Measurements from ENCODE around the gene IL18.
"Not testable (repeated sequence)": the region's sequence is repeated elsewhere in the genome, so short reads cannot be mapped to it uniquely, and the experiment has no call there.

- not testable (repeated sequence) for TF ChIP-seq ATF3 (IDR thresholded peaks at IDR 0.05); EGR1 (IDR thresholded peaks at IDR 0.05; ENCODE audit: low read depth in 2 of 2); SP1 (IDR thresholded peaks at IDR 0.05); CTCF (IDR thresholded peaks at IDR 0.05; ENCODE audit: low read depth, low read length, missing input control); JUND (IDR thresholded peaks at IDR 0.05); TAF1 (conservative IDR thresholded peaks at IDR 0.05); RAD21 (IDR thresholded peaks at IDR 0.05); GABPA (IDR thresholded peaks at IDR 0.05 in 1 of 2, conservative IDR thresholded peaks at IDR 0.05 in 1 of 2); YY1 (IDR thresholded peaks at IDR 0.05); HNF4G (IDR thresholded peaks at IDR 0.05)
- TF ChIP-seq, protein P1, sequence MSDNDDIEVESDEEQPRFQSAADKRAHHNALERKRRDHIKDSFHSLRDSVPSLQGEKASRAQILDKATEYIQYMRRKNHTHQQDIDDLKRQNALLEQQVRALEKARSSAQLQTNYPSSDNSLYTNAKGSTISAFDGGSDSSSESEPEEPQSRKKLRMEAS (IDR thresholded peaks at IDR 0.05): not testable (repeated sequence)
- TF ChIP-seq, protein P2, sequence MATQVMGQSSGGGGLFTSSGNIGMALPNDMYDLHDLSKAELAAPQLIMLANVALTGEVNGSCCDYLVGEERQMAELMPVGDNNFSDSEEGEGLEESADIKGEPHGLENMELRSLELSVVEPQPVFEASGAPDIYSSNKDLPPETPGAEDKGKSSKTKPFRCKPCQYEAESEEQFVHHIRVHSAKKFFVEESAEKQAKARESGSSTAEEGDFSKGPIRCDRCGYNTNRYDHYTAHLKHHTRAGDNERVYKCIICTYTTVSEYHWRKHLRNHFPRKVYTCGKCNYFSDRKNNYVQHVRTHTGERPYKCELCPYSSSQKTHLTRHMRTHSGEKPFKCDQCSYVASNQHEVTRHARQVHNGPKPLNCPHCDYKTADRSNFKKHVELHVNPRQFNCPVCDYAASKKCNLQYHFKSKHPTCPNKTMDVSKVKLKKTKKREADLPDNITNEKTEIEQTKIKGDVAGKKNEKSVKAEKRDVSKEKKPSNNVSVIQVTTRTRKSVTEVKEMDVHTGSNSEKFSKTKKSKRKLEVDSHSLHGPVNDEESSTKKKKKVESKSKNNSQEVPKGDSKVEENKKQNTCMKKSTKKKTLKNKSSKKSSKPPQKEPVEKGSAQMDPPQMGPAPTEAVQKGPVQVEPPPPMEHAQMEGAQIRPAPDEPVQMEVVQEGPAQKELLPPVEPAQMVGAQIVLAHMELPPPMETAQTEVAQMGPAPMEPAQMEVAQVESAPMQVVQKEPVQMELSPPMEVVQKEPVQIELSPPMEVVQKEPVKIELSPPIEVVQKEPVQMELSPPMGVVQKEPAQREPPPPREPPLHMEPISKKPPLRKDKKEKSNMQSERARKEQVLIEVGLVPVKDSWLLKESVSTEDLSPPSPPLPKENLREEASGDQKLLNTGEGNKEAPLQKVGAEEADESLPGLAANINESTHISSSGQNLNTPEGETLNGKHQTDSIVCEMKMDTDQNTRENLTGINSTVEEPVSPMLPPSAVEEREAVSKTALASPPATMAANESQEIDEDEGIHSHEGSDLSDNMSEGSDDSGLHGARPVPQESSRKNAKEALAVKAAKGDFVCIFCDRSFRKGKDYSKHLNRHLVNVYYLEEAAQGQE (IDR thresholded peaks at IDR 0.05): not testable (repeated sequence)
These were observed 1.7 kb downstream of the IL18 start for GRCh38 chr11:112162200-112162599.

Measured in liver (tissue), 3 donors.